WTC11 (cell line): ENCODE measurements around the gene BLZF1. TPM values are rescaled to one million over a fixed set of nuclear protein-coding genes. Genes with fewer than 3 reads are reported as not detected.

Experiments
- ATAC-seq: fragments of 200-7000 bp; cut with Tn5 transposase; 2 replicates; pipeline ENCODE4 v1.10.0; 2021; ENCODE audit warnings: mild to moderate bottlenecking, moderate library complexity
- CTCF ChIA-PET: fragments of 300-600 bp; sonication (Branson Sonifier 250); formaldehyde crosslinking; loops from one replicate; lab custom pipeline; 2021; ENCODE audit warnings: antibody characterized with exemption; lab: Charles Lee
- POLR2A ChIA-PET: fragments of 350-600 bp; sonication (Branson Sonifier 250); formaldehyde crosslinking; loops from one replicate; lab custom pipeline; 2021; ENCODE audit warnings: antibody characterized with exemption; lab: Charles Lee
- DNase-seq: peaks from one replicate; pipeline ENCODE4 v3.0.0; 2021; ENCODE audit warnings: low spot score
- H3K27ac Mint-ChIP-seq: 2 replicates; pipeline ENCODE4 v1.8.0; 2021; ENCODE audit warnings: mixed read lengths
- H3K27me3 Mint-ChIP-seq: 2 replicates; pipeline ENCODE4 v1.8.0; 2021; ENCODE audit warnings: low read depth, mild to moderate bottlenecking, moderate library complexity, mixed read lengths
- H3K36me3 Mint-ChIP-seq: 2 replicates; pipeline ENCODE4 v1.8.0; 2021; ENCODE audit warnings: mixed read lengths
- H3K4me1 Mint-ChIP-seq: 2 replicates; pipeline ENCODE4 v1.8.0; 2022; ENCODE audit warnings: mixed read lengths
- H3K4me3 Mint-ChIP-seq: 2 replicates; pipeline ENCODE4 v1.8.0; 2021; ENCODE audit warnings: mild to moderate bottlenecking, moderate library complexity, mixed read lengths
- H3K9me3 Mint-ChIP-seq: 2 replicates; pipeline ENCODE4 v1.8.0; 2021; ENCODE audit warnings: mixed read lengths
- AFF4 ChIP-seq: sonication (generic); formaldehyde crosslinking; IDR thresholded peaks from 2 replicates; pipeline ENCODE4 v1.8.1; 2023; ENCODE audit warnings: mild to moderate bottlenecking, missing genetic modification reagents, borderline replicate concordance
- ARID4B ChIP-seq: sonication (generic); formaldehyde crosslinking; IDR thresholded peaks from 2 replicates; pipeline ENCODE4 v1.8.0; 2023; ENCODE audit warnings: missing genetic modification reagents, mild to moderate bottlenecking, borderline replicate concordance
- ATF3 ChIP-seq: sonication (generic); formaldehyde crosslinking; conservative IDR thresholded peaks from 2 replicates; pipeline ENCODE4 v1.8.1; 2022; ENCODE audit warnings: mild to moderate bottlenecking, missing genetic modification reagents
- ATF6 ChIP-seq: sonication (generic); formaldehyde crosslinking; IDR thresholded peaks from 2 replicates; pipeline ENCODE4 v1.8.1; 2023; ENCODE audit warnings: mild to moderate bottlenecking, missing genetic modification reagents
- E2F1 ChIP-seq: sonication (generic); formaldehyde crosslinking; IDR thresholded peaks from 2 replicates; pipeline ENCODE4 v1.8.0; 2022; ENCODE audit warnings: mild to moderate bottlenecking, missing genetic modification reagents
- ELF4 ChIP-seq: sonication (generic); formaldehyde crosslinking; IDR thresholded peaks from 2 replicates; pipeline ENCODE4 v1.8.1; 2022; ENCODE audit warnings: low read depth, mild to moderate bottlenecking, moderate library complexity, missing genetic modification reagents
- EMX1 ChIP-seq: fragments of 250-450 bp; sonication (Bioruptor Pico); IDR thresholded peaks from 2 replicates; pipeline ENCODE4 v1.8.0; 2021; ENCODE audit warnings: mild to moderate bottlenecking
- ESRRA ChIP-seq: sonication (generic); formaldehyde crosslinking; IDR thresholded peaks from 2 replicates; pipeline ENCODE4 v1.8.1; 2022; ENCODE audit warnings: mild to moderate bottlenecking, missing genetic modification reagents, borderline replicate concordance
- ETV6 ChIP-seq: sonication (generic); formaldehyde crosslinking; IDR thresholded peaks from 2 replicates; pipeline ENCODE4 v1.8.1; 2022; ENCODE audit warnings: mild to moderate bottlenecking, missing genetic modification reagents
- FOXJ3 ChIP-seq: sonication (generic); formaldehyde crosslinking; IDR thresholded peaks from 2 replicates; pipeline ENCODE4 v1.9.0; 2021; ENCODE audit warnings: missing genetic modification reagents, mild to moderate bottlenecking, borderline replicate concordance
- JAZF1 ChIP-seq: fragments of 250-450 bp; sonication (Bioruptor Pico); IDR thresholded peaks from 2 replicates; pipeline ENCODE4 v1.9.0; 2021; ENCODE audit warnings: moderate library complexity, mild to moderate bottlenecking, inconsistent platforms
- MAX ChIP-seq: sonication (generic); formaldehyde crosslinking; IDR thresholded peaks from 2 replicates; pipeline ENCODE4 v1.8.0; 2022; ENCODE audit warnings: mild to moderate bottlenecking, missing genetic modification reagents
- NR2C2 ChIP-seq: sonication (generic); formaldehyde crosslinking; IDR thresholded peaks from 2 replicates; pipeline ENCODE4 v1.8.0; 2022; ENCODE audit warnings: mild to moderate bottlenecking, missing genetic modification reagents
- OVOL2 ChIP-seq: fragments of 250-450 bp; sonication (Bioruptor Pico); IDR thresholded peaks from 2 replicates; pipeline ENCODE4 v1.9.0; 2021; ENCODE audit warnings: mild to moderate bottlenecking, borderline replicate concordance
- PRRX2 ChIP-seq: fragments of 250-450 bp; sonication (Bioruptor Pico); IDR thresholded peaks from 2 replicates; pipeline ENCODE4 v1.8.0; 2021; ENCODE audit warnings: mild to moderate bottlenecking
- ZBTB21 ChIP-seq: sonication (generic); formaldehyde crosslinking; IDR thresholded peaks from 2 replicates; pipeline ENCODE4 v1.8.1; 2023; ENCODE audit warnings: mild to moderate bottlenecking, missing genetic modification reagents, borderline replicate concordance
- ZBTB43 ChIP-seq: sonication (generic); formaldehyde crosslinking; IDR thresholded peaks from 2 replicates; pipeline ENCODE4 v1.8.1; 2023; ENCODE audit warnings: mild to moderate bottlenecking, missing genetic modification reagents
- ZNF138 ChIP-seq: sonication (generic); formaldehyde crosslinking; conservative IDR thresholded peaks from 2 replicates; pipeline ENCODE4 v1.8.1; 2022; ENCODE audit warnings: mild to moderate bottlenecking, moderate library complexity, missing genetic modification reagents
- ZNF263 ChIP-seq: sonication (generic); formaldehyde crosslinking; IDR thresholded peaks from 2 replicates; pipeline ENCODE4 v1.8.1; 2022; ENCODE audit warnings: low read depth, mild to moderate bottlenecking, moderate library complexity, missing genetic modification reagents
- total RNA-seq: library from RNA; stranded (reverse); gene quantifications from 3 replicates; pipeline ENCODE4 v1.2.3, GENCODE V29; 2021

The BLZF1 gene
- total RNA-seq, 1 experiment from 2014 or later = 8.3 TPM

- no peak for DNase-seq
- ChIA-PET CTCF (interaction anchor here (0.7 kb wide), 1 partner anchor 1260 kb away, joined by 3 read pairs; no protein-coding TSS in a partner anchor), POLR2A (no interaction called here)
- no peak for TF ChIP-seq ETV6 (CRISPR knock-in tag)
- no peak for TF ChIP-seq ZNF138 (CRISPR knock-in tag)
- no peak for TF ChIP-seq ATF6
- no peak for TF ChIP-seq E2F1 (CRISPR knock-in tag)
- no peak for TF ChIP-seq EMX1
- no peak for TF ChIP-seq ZBTB21
- no peak for TF ChIP-seq ZNF263
- no peak for TF ChIP-seq ZBTB43 (CRISPR knock-in tag)
- TF ChIP-seq NR2C2 (CRISPR knock-in tag) = no peak
- TF ChIP-seq AFF4 = no peak
- no peak for TF ChIP-seq FOXJ3 (CRISPR knock-in tag)
- TF ChIP-seq PRRX2 (CRISPR knock-in tag) = no peak
- TF ChIP-seq ARID4B (CRISPR knock-in tag) = no peak
- TF ChIP-seq ELF4 (CRISPR knock-in tag) = no peak
- no peak for TF ChIP-seq JAZF1 (CRISPR knock-in tag)
- no peak for TF ChIP-seq ATF3 (CRISPR knock-in tag)
- no peak for TF ChIP-seq ESRRA
- TF ChIP-seq OVOL2 (CRISPR knock-in tag) = no peak
- TF ChIP-seq MAX (CRISPR knock-in tag) = no peak
- Mint-ChIP-seq H3K4me3 (no peak overlapping the region), H3K36me3 (peaks cover 15% of the 10 kb centered on the region), H3K27me3 (no peaks in the 10 kb centered on the region), H3K9me3 (no peaks in the 10 kb centered on the region), H3K27ac (no peak overlapping the region), H3K4me1 (peaks cover 3% of the 10 kb centered on the region; the same call in 1 of the 2 replicates)
- ATAC-seq = no peak
Observed at GRCh38 chr1:169390303-169390702, 22.3 kb downstream of the BLZF1 start.
